B cell (primary cell): ENCODE results near the gene PPFIA4. TPM values are rescaled to one million over a fixed set of nuclear protein-coding genes. Genes with fewer than 3 reads are reported as not detected.

Experiments used
- ATAC-seq: fragments of 200-7000 bp; cut with Tn5 transposase; one replicate; pipeline ENCODE4 v1.10.0; 2021; ENCODE audit warnings: low read depth, mild to moderate bottlenecking, moderate number of reproducible peaks, moderate library complexity
- CTCF ChIA-PET: fragments of 350-600 bp; sonication (Branson Sonifier 250); formaldehyde crosslinking; loops from one replicate; lab custom pipeline; 2021; ENCODE audit warnings: antibody characterized with exemption, inconsistent platforms; lab: Charles Lee
- POLR2A ChIA-PET: fragments of 350-600 bp; sonication (Branson Sonifier 250); formaldehyde crosslinking; loops from one replicate; lab custom pipeline; 2021; ENCODE audit warnings: antibody characterized with exemption; lab: Charles Lee
- DNase-seq: peaks from one replicate; pipeline ENCODE4 v3.0.0; 2013
- H2AFZ ChIP-seq: 2 replicates; pipeline ENCODE4 v1.6.1; 2012; ENCODE audit warnings: mild to moderate bottlenecking, low read depth, low read length; ENCODE audit not compliant: insufficient read depth, poor library complexity, severe bottlenecking
- H3K27ac ChIP-seq, 2 donors: 1 replicate in 1 of 2; 2 replicates in 1 of 2; pipeline ENCODE4 v1.5.1; 2012 to 2013; ENCODE audit warnings: low read length in 2 of 2, mild to moderate bottlenecking in 2 of 2, moderate library complexity in 1 of 2
- H3K27me3 ChIP-seq, 4 experiments: fragments of 200-600 bp in 1 of 4; sonication (generic) in 1 of 4; replicated peaks in 1 of 4; 1 replicate in 2 of 4; 2 replicates in 2 of 4; pipeline versions ENCODE4 v1.6.1 to v1.7.0; 2013 to 2016; ENCODE audit warnings: low read length in 3 of 4, mild to moderate bottlenecking in 2 of 4, mixed read lengths in 1 of 4, moderate library complexity in 1 of 4; ENCODE audit not compliant: insufficient read depth in 4 of 4, control insufficient read depth in 3 of 4; ENCODE audit errors: control extremely low read depth in 1 of 4
- H3K36me3 ChIP-seq, 2 experiments: replicated peaks in 1 of 2; 1 replicate in 1 of 2; 2 replicates in 1 of 2; pipeline versions ENCODE4 v1.6.1 to v1.7.1; 2013; ENCODE audit warnings: low read length in 1 of 2; ENCODE audit not compliant: insufficient read depth in 2 of 2, control insufficient read depth in 1 of 2; ENCODE audit errors: control extremely low read depth in 1 of 2, extremely low read depth in 1 of 2
- H3K4me1 ChIP-seq, 2 donors: fragments of 200-600 bp in 1 of 2; sonication (generic) in 1 of 2; 1 replicate in 1 of 2; 2 replicates in 1 of 2; pipeline versions ENCODE4 v1.5.1 to v1.6.1; 2013 to 2017; ENCODE audit warnings: low read length in 2 of 2; ENCODE audit not compliant: control insufficient read depth in 2 of 2, insufficient read depth in 2 of 2
- H3K4me2 ChIP-seq: replicated peaks from 2 replicates; pipeline ENCODE3; 2012; ENCODE audit warnings: mild to moderate bottlenecking, low read depth, low read length; ENCODE audit not compliant: poor library complexity, severe bottlenecking
- H3K4me3 ChIP-seq, 5 experiments: fragments of 200-600 bp in 1 of 5; sonication (generic) in 1 of 5; 1 replicate in 3 of 5; 2 replicates in 2 of 5; pipeline versions ENCODE4 v1.5.1 to v1.7.0; 2011 to 2016; ENCODE audit warnings: low read length in 4 of 5, mild to moderate bottlenecking in 4 of 5, low read depth in 2 of 5, control low read depth in 1 of 5, moderate library complexity in 1 of 5; ENCODE audit not compliant: insufficient read depth in 1 of 5; ENCODE audit errors: control extremely low read depth in 1 of 5, extremely low read depth in 1 of 5
- H3K79me2 ChIP-seq: fragments of 200-600 bp; sonication (generic); one replicate; pipeline ENCODE4 v1.6.0; 2016; ENCODE audit warnings: low read length; ENCODE audit not compliant: control insufficient read depth, insufficient read depth
- H3K9ac ChIP-seq: fragments of 200-600 bp; sonication (generic); 2 replicates; pipeline ENCODE4 v1.6.1; 2017; ENCODE audit warnings: mild to moderate bottlenecking, low read length, moderate library complexity
- H3K9me3 ChIP-seq, 3 donors: one replicate each; pipeline versions ENCODE4 v1.6.1 to v1.7.1; 2013; ENCODE audit warnings: low read length in 2 of 3; ENCODE audit not compliant: control insufficient read depth in 2 of 3, insufficient read depth in 1 of 3; ENCODE audit errors: control extremely low read depth in 1 of 3
- H4K20me1 ChIP-seq: 2 replicates; pipeline ENCODE4 v1.6.0; 2012; ENCODE audit warnings: mild to moderate bottlenecking, low read length; ENCODE audit not compliant: insufficient read depth, control insufficient read depth, poor library complexity, severe bottlenecking
- H3K27ac Mint-ChIP-seq: one replicate; pipeline ENCODE4 v1.8.0; 2021; ENCODE audit warnings: mixed read lengths
- H3K27me3 Mint-ChIP-seq: one replicate; pipeline ENCODE4 v1.8.0; 2021; ENCODE audit warnings: mixed read lengths
- H3K4me1 Mint-ChIP-seq: one replicate; pipeline ENCODE4 v1.8.0; 2021; ENCODE audit warnings: mixed read lengths
- H3K4me3 Mint-ChIP-seq: one replicate; pipeline ENCODE4 v1.8.0; 2021; ENCODE audit warnings: mixed read lengths
- H3K9me3 Mint-ChIP-seq: one replicate; pipeline ENCODE4 v1.8.0; 2022; ENCODE audit warnings: mixed read lengths; ENCODE audit not compliant: insufficient read depth
- CTCF ChIP-seq: fragments of 200-600 bp; IDR thresholded peaks from one replicate; pipeline ENCODE4 v1.8.0; 2022; ENCODE audit warnings: antibody characterized with exemption, mild to moderate bottlenecking
- EZH2 ChIP-seq: IDR thresholded peaks from 2 replicates; pipeline ENCODE4 v1.6.1; 2012; ENCODE audit warnings: borderline replicate concordance, low read depth, mild to moderate bottlenecking, moderate library complexity, low read length; ENCODE audit not compliant: insufficient read depth, poor library complexity, severe bottlenecking
- WGBS: methylation state at CpG from one replicate; pipeline ENCODE4 v1.1.5; 2013; ENCODE audit warnings: missing lambda C conversion rate; ENCODE audit not compliant: insufficient coverage; 5-methylcytosine and 5-hydroxymethylcytosine counted together
- intact Hi-C: fragments of 100-400 bp; cut with micrococcal nuclease; formaldehyde crosslinking; loops from one replicate; pipeline ENCODE4 v1.10.0; 2022
- polyA plus RNA-seq: library from polyadenylated mRNA; depleted of rRNA; stranded (reverse); fragments of >200 nt; gene quantifications from 2 replicates; pipeline ENCODE4 v1.2.3, GENCODE V29; 2012
- total RNA-seq, 2 donors: library from RNA; stranded (reverse); fragments of 120-200 nt in 1 of 2; gene quantifications; 1 replicate in 1 of 2; 2 replicates in 1 of 2; pipeline versions ENCODE4 v1.2.3 to v1.2.4, GENCODE V29; 2013 to 2022

PPFIA4 gene
- total and polyA plus RNA-seq, 2 donors (not counting 1 experiment from before 2014, with no cell fraction given), result 0.09 to 0.62 TPM

GRCh38 chr1:203035111-203036000, 9.1 kb downstream of the PPFIA4 start:
- Histone ChIP-seq H3K27me3 (peaks cover 0 to 13% (median 2%) of the 10 kb centered on the region in 4 experiments), H3K4me1 (peaks cover 0 to 2% of the 10 kb centered on the region in 2 donors), H2AFZ (no peak overlapping the region), H3K4me2 (no peak overlapping the region), H3K27ac (no peak overlapping the region), H3K4me3 (no peak overlapping the region), H3K9ac (no peak overlapping the region), H3K79me2 (no peaks in the 10 kb centered on the region), H3K36me3 (no peaks in the 10 kb centered on the region), H4K20me1 (no peaks in the 10 kb centered on the region), H3K9me3 (no peaks in the 10 kb centered on the region)
- no peak for ATAC-seq
- WGBS, result 88% methylated on average over 13 of the region's 15 CpGs
- DNase-seq, result no peak
- Mint-ChIP-seq H3K4me1 (peaks cover 1% of the 10 kb centered on the region), H3K9me3 (no peaks in the 10 kb centered on the region), H3K27ac (no peak overlapping the region), H3K27me3 (peaks cover 12% of the 10 kb centered on the region), H3K4me3 (no peak overlapping the region)
- TF ChIP-seq EZH2 (no peak), CTCF (no peak)
- intact Hi-C loops, result no loop called here
- POLR2A ChIA-PET, result interaction anchor here (0.7 kb wide), 1 partner anchor 1993 kb away, joined by 6 read pairs; no protein-coding TSS in a partner anchor
- CTCF ChIA-PET, result interaction anchor here (0.5 to 0.7 kb wide), 3 partner anchors 181 to 637 kb away, joined by 3 read pairs; no protein-coding TSS in a partner anchor

- ChIA-PET CTCF (interaction anchor here (0.6 to 1.6 kb wide), 3 partner anchors 11 to 1153 kb away, joined by 3 to 5 read pairs (median 3); no protein-coding TSS in a partner anchor), POLR2A (interaction anchor here (0.7 kb wide), 2 partner anchors 196 to 1994 kb away, joined by 5 to 6 read pairs; no protein-coding TSS in a partner anchor)
- Histone ChIP-seq H3K9me3 (no peaks in the 10 kb centered on the region), H3K4me2 (no peak overlapping the region), H2AFZ (no peak overlapping the region), H3K4me3 (no peak overlapping the region), H3K9ac (no peak overlapping the region), H3K4me1 (peaks cover 0 to 2% of the 10 kb centered on the region in 2 donors), H3K36me3 (no peaks in the 10 kb centered on the region), H3K27me3 (peaks cover 0 to 13% (median 2%) of the 10 kb centered on the region in 4 experiments), H3K79me2 (no peaks in the 10 kb centered on the region), H4K20me1 (no peaks in the 10 kb centered on the region), H3K27ac (no peak overlapping the region)
- ATAC-seq, result no peak
- Mint-ChIP-seq H3K9me3 (no peaks in the 10 kb centered on the region), H3K27me3 (peaks cover 12% of the 10 kb centered on the region), H3K4me3 (no peak overlapping the region), H3K27ac (no peak overlapping the region), H3K4me1 (peaks cover 1% of the 10 kb centered on the region)
- WGBS, result 67% methylated on average over 3 of the region's 4 CpGs
- no peak for DNase-seq
- TF ChIP-seq EZH2, result no peak
- TF ChIP-seq CTCF, result no peak
- intact Hi-C loops, result no loop called here
Measured at GRCh38 chr1:203036135-203036534, 9.8 kb downstream of the PPFIA4 start.
